ENCODE results near the gene TBX10.

DNA sequence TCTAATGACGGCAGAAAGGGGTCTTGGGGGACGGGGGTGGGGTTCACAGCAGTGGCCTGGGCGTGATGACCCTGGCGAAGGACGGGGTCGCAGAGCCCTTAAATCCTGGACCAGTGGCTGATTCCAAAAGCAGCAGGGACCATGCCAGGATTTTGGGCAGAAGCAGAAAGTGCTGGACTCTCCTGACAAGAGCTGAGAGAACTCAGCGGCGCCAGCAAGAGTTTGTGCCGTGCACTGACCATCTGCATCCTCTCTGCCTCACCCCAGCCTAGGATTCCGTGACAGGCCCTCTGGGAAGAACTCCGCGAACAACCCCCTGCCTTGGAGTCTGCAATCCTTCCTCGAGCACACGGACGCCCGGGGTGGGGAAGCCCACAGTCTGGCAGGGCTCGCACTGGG, 33.5 kb downstream of the TBX10 start:
- no peak for TF ChIP-seq EZH2phosphoT487 (IDR thresholded peaks at IDR 0.05; ENCODE audit: insufficient read depth, low read depth)
- no peak for TF ChIP-seq EZH2 (IDR thresholded peaks at IDR 0.05; ENCODE audit: insufficient read depth, poor library complexity, severe bottlenecking)
